PC-9 (cell line): ENCODE results near the gene MMP11. TPM values are rescaled to one million over a fixed set of nuclear protein-coding genes. Genes with fewer than 3 reads are reported as not detected.

Experiments used
- BruUV-seq: library from RNA; stranded (reverse); fragments of 400-500 nt; replicated peaks from 2 replicates; lab custom pipeline; 2021; lab: Mats Ljungman, UMichigan
- CTCF ChIA-PET: fragments of 300-600 bp; sonication (Branson Sonifier 250); formaldehyde crosslinking; loops from one replicate; lab custom pipeline; 2022; ENCODE audit warnings: antibody characterized with exemption; lab: Charles Lee
- POLR2A ChIA-PET: fragments of 300-600 bp; sonication (Branson Sonifier 250); formaldehyde crosslinking; loops from one replicate; lab custom pipeline; 2022; ENCODE audit warnings: antibody characterized with exemption; ENCODE audit not compliant: unreplicated experiment; lab: Charles Lee
- DNase-seq, 2 experiments: peaks; one replicate each; pipeline versions ENCODE4 v3.0.0 to v3.0.0-alpha.2; 2015 to 2022; ENCODE audit warnings: mixed read lengths in 1 of 2
- H2AFZ ChIP-seq: fragments of 200-600 bp; sonication (generic); 2 replicates; pipeline ENCODE4 v1.8.1; 2017; ENCODE audit warnings: antibody characterized with exemption
- H3F3A ChIP-seq: fragments of 200-600 bp; sonication (generic); 2 replicates; pipeline ENCODE4 v1.8.1; 2017; ENCODE audit warnings: antibody characterized with exemption, mild to moderate bottlenecking, low read depth; ENCODE audit not compliant: insufficient read depth
- H3K27ac ChIP-seq: fragments of 200-600 bp; sonication (generic); 2 replicates; pipeline ENCODE4 v1.6.1; 2016; ENCODE audit warnings: mixed run types
- H3K27me3 ChIP-seq: fragments of 200-600 bp; sonication (generic); 2 replicates; pipeline ENCODE4 v1.6.1; 2016; ENCODE audit warnings: low read depth, mixed run types; ENCODE audit not compliant: insufficient read depth
- H3K36me3 ChIP-seq: fragments of 200-600 bp; sonication (generic); 2 replicates; pipeline ENCODE4 v1.6.1; 2016; ENCODE audit warnings: low read depth, mixed run types
- H3K4me1 ChIP-seq: fragments of 200-600 bp; sonication (generic); replicated peaks from 2 replicates; pipeline ENCODE4 v1.6.1; 2016; ENCODE audit warnings: mixed run types; ENCODE audit not compliant: insufficient read depth
- H3K4me2 ChIP-seq: fragments of 200-600 bp; sonication (generic); 2 replicates; pipeline ENCODE4 v1.6.1; 2017; ENCODE audit warnings: mixed run types
- H3K4me3 ChIP-seq: fragments of 200-600 bp; sonication (generic); 2 replicates; pipeline ENCODE4 v1.6.1; 2016; ENCODE audit warnings: mixed run types
- H3K79me2 ChIP-seq: fragments of 200-600 bp; sonication (generic); 2 replicates; pipeline ENCODE4 v1.6.1; 2017; ENCODE audit warnings: low read depth, mixed run types
- H3K9me2 ChIP-seq: fragments of 200-600 bp; sonication (generic); 2 replicates; pipeline ENCODE4 v1.8.1; 2017; ENCODE audit warnings: mild to moderate bottlenecking; ENCODE audit not compliant: insufficient read depth
- H3K9me3 ChIP-seq: fragments of 200-600 bp; sonication (generic); 2 replicates; pipeline ENCODE4 v1.8.1; 2016; ENCODE audit warnings: low read depth; ENCODE audit not compliant: insufficient read depth
- H4K20me1 ChIP-seq: fragments of 200-600 bp; sonication (generic); 2 replicates; pipeline ENCODE4 v1.8.1; 2017; ENCODE audit not compliant: insufficient read depth
- CTCF ChIP-seq: fragments of 200-600 bp; sonication (generic); conservative IDR thresholded peaks from 2 replicates; pipeline ENCODE4 v1.6.1; 2017; ENCODE audit warnings: mixed run types, antibody characterized with exemption, mild to moderate bottlenecking, moderate library complexity
- EZH2 ChIP-seq: fragments of 200-600 bp; sonication (generic); IDR thresholded peaks from 2 replicates; pipeline ENCODE4 v1.8.0; 2017; ENCODE audit warnings: antibody characterized with exemption, low read depth
- intact Hi-C: fragments of 100-400 bp; cut with micrococcal nuclease; formaldehyde crosslinking; loops from one replicate; pipeline ENCODE4 v1.10.0; 2022; ENCODE audit not compliant: unreplicated experiment
- total RNA-seq: library from RNA; stranded (reverse); gene quantifications from 2 replicates; pipeline ENCODE4 v1.2.3, GENCODE V29; 2021

The MMP11 gene
- total RNA-seq, 1 experiment from 2014 or later, result 2.4 TPM

GRCh38 chr22:23744485-23744884, 28.2 kb upstream of the MMP11 start:
- Histone ChIP-seq H3K27ac (no peak overlapping the region), H3K36me3 (peaks cover 4% of the 10 kb centered on the region; the same call in 1 of the 2 replicates), H3K4me3 (no peak overlapping the region), H3K9me3 (no peaks in the 10 kb centered on the region), H3K79me2 (no peaks in the 10 kb centered on the region), H3F3A (peaks cover 5% of the 10 kb centered on the region; the same call in 1 of the 2 replicates), H3K9me2 (no peaks in the 10 kb centered on the region), H3K27me3 (no peaks in the 10 kb centered on the region), H2AFZ (no peak overlapping the region), H3K4me2 (no peak overlapping the region), H3K4me1 (peaks cover 11% of the 10 kb centered on the region; the same call in 1 of the 2 replicates), H4K20me1 (no peaks in the 10 kb centered on the region)
- BruUV-seq, result no TSS peak
- ChIA-PET POLR2A (interaction anchor here (0.5 kb wide), 1 partner anchor 66 kb away, joined by 3 read pairs; no protein-coding TSS in a partner anchor), CTCF (interaction anchor here (0.6 kb wide), 1 partner anchor 1214 kb away, joined by 4 read pairs; no protein-coding TSS in a partner anchor)
- TF ChIP-seq EZH2 (no peak), CTCF (no peak)
- intact Hi-C loops, result no loop called here
- no peak for DNase-seq

GRCh38 chr22:23745791-23746190, 26.9 kb upstream of the MMP11 start:
- TF ChIP-seq EZH2 (no peak), CTCF (no peak)
- no peaks in the 10 kb centered on the region for H3K9me2 ChIP-seq
- intact Hi-C loops, result no loop called here
- H3K36me3 ChIP-seq, result peaks cover 4% of the 10 kb centered on the region; the same call in 1 of the 2 replicates
- H3F3A ChIP-seq, result peaks cover 15% of the 10 kb centered on the region; the same call in 1 of the 2 replicates
- H4K20me1 ChIP-seq, result no peaks in the 10 kb centered on the region
- no TSS peak for BruUV-seq
- H3K4me2 ChIP-seq, result no peak overlapping the region
- no peak for DNase-seq
- 0 out of 2 replicates have a peak, but pooled peaks cover 4% of the 10 kb centered on the region for H3K79me2 ChIP-seq
- no peaks in the 10 kb centered on the region for H3K9me3 ChIP-seq
- no peak overlapping the region for H3K4me3 ChIP-seq
- ChIA-PET CTCF (no interaction called here), POLR2A (no interaction called here)
- no peaks in the 10 kb centered on the region for H3K27me3 ChIP-seq
- H3K27ac ChIP-seq, result no peak overlapping the region
- peaks cover 17% of the 10 kb centered on the region for H3K4me1 ChIP-seq
- no peak overlapping the region for H2AFZ ChIP-seq

- no peaks in the 10 kb centered on the region; the same call in 1 of the 2 replicates for H3K36me3 ChIP-seq
- H3K27ac ChIP-seq, result no peak overlapping the region
- H3F3A ChIP-seq, result peaks cover 20% of the 10 kb centered on the region; the same call in 1 of the 2 replicates
- H3K9me3 ChIP-seq, result no peaks in the 10 kb centered on the region
- BruUV-seq, result no TSS peak
- ChIA-PET POLR2A (interaction anchor here (0.7 kb wide), 1 partner anchor 100 kb away, joined by 4 read pairs; no protein-coding TSS in a partner anchor), CTCF (no interaction called here)
- intact Hi-C loops, result no loop called here
- H3K27me3 ChIP-seq, result no peaks in the 10 kb centered on the region
- H3K79me2 ChIP-seq, result 0 out of 2 replicates have a peak, but pooled peaks cover 4% of the 10 kb centered on the region
- H4K20me1 ChIP-seq, result no peaks in the 10 kb centered on the region
- H2AFZ ChIP-seq, result no peak overlapping the region
- DNase-seq, result no peak
- H3K9me2 ChIP-seq, result no peaks in the 10 kb centered on the region
- peak overlapping the region; percentile 92 for H3K4me2 ChIP-seq
- TF ChIP-seq CTCF (no peak), EZH2 (no peak)
- H3K4me1 ChIP-seq, result peaks cover 13% of the 10 kb centered on the region
- H3K4me3 ChIP-seq, result peak overlapping the region; percentile 97
Observed at GRCh38 chr22:23749841-23750301, 22.8 kb upstream of the MMP11 start.
